AG20443 (cell line): Measurements from ENCODE around the gene LRIG2.
"Not testable (repeated sequence)": the region's sequence is repeated elsewhere in the genome, so short reads cannot be mapped to it uniquely, and the experiment has no call there.

Experiments used
- DNase-seq: peaks from one replicate; pipeline ENCODE4 v3.0.0; 2012; ENCODE audit warnings: low spot score, mixed read lengths

The LRIG2 gene

DNA sequence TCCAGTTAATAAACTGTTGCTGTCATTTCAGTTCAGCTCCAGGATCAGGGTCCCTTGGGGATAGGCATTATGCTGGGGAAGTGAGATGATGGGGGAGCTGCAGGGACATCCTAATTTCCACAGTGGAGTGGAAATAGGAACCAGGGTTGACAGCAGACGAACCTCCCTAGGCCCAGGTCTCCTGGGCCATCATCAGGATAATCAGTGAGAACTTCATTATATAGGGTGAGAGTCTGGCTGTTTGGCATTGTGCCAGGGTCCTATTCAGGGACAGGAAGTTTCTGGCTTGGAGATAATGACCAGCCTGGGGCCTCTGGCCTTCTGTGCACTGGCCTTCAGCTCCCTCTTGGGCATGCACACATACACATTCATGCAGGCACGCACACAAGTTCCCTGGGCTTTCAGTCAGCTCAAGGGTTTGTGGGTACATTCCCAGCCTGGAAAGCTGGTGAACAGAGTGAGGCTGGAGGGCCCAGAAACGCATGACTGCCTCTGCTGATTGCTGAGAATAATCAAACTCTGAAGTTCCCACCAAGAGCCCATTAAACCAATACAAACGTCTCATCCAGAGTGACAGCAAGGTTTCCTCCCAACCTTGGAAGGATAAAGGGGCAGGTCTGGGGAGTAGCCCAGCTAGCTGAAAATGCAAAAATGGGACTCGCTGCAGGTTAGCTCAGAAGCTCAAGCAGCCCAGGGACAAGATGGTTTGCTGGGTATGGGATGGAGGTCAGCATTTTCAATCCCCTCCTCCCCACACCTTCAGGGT, 13.9 kb upstream of the LRIG2 start:
- no peak for DNase-seq

DNA sequence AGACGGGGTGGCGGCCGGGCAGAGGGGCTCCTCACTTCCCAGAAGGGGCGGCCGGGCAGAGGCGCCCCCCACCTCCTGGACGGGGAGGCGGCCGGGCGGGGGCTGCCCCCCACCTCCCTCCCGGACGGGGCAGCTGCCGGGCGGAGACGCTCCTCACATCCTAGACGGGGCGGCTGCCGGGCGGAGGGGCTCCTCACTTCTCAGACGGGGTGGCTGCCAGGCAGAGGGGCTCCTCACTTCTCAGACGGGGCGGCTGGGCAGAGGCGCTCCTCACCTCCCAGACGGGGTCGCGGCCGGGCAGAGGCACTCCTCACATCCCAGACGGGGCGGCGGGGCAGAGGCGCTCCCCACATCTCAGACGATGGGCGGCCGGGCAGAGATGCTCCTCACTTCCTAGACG, 9.5 kb upstream of the LRIG2 start:
- not testable (repeated sequence) for DNase-seq

DNA sequence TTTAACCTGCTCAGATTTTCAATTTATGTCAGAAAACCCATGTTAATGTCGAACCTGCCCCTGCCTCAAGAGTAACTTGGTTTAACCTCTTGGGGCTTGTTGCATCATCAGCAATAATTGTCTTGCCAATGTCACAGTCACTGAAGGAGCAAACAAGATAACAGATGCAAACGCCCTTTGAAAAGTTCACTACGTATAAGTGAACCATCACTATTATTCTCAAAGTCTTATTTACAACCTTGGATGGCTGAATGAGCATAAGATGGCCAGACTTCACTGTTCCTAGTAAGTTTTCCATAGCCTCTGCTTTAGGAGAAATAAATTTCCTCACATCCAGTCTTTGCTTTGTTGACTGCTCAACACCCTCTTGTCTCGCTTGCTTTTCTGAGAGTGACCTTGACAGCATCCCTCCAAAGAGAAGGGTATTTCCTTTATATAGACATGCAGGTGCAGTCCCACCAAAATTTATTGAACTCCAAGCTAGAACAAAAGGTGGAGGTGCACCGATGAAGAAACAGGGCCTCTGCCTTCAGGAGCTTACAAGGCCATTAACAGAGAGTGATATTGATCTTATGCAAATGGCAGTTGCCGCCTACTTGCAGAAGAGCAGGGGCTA, 749 bp upstream of the LRIG2 start:
- DNase-seq, result no peak

DNA sequence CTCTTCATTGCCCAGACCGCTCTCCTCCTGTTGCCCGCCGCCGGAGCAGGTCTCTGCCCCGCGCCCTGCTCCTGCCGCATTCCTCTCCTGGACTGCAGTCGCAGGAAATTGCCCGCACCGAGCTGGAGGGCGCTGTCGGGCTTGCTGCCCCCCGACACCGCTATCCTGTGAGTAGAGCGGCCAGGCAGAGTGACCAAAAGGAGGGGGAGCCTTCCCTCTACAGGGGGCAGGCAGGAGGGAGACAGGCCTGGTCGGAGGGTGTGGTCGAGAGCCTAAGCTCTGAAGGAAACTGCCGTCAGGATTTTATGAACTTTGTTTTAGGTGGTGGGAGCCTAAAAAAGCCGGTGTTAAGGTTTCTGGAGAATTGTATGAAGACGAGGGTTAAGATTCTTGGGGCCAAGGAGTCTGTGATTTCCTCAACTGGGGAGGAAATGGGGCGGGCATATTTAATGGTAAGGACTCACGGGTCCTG, 517 bp downstream of the LRIG2 start:
- peak; percentile 77 for DNase-seq

DNA sequence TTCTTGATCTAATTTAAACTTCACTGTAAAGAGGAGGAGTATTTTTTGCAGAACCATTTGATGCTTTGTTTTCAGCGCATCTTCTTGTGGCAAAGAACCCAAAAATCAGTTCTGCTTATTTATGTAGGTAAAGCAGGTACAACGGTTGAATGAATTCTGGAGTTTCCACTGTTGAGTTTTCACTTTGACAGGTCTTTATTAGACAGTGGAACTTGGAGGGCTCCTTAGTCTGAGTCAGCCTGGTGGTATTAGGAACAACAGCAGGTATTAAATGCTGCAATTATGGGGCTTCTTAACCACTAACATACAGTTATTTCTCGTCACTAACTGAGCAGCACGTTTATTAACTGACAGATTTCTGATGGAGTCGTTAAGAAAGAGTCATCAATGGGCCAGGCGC, 1.2 kb downstream of the LRIG2 start:
- no peak for DNase-seq

DNA sequence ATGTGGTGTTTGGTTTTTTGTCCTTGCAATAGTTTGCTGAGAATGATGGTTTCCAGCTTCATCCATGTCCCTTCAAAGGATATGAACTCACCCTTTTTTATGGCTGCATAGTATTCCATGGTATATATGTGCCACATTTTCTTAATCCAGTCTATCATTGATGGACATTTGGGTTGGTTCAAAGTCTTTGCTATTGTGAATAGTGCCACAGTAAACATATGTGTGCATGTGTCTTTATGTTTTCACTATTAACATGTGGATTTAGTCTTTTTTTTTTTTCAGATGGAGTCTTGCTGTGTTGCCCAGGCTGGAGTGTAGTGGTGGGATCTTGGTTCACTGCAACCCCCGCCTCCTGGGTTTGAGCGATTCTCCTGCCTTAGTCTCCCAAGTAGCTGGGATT, 5.0 kb downstream of the LRIG2 start:
- not testable (repeated sequence) for DNase-seq

DNA sequence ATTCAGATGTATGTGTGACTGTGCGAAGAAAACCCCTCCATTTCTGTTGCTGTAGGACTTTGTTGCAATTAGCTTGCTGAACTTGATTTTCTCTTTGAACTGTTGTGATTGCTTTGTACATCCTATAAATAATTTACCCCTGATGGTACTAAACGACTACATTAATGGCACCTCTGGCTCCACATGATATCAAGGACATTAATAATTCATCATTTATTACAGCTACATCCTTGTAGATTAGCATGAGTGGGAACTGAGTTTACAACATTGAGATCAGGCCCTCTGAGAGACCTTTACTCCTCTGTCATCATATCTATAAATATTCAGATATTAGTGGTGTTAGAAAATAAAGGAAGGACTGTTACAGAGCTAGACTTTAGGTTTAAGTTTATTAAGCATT, 13.5 kb downstream of the LRIG2 start:
- no peak for DNase-seq

DNA sequence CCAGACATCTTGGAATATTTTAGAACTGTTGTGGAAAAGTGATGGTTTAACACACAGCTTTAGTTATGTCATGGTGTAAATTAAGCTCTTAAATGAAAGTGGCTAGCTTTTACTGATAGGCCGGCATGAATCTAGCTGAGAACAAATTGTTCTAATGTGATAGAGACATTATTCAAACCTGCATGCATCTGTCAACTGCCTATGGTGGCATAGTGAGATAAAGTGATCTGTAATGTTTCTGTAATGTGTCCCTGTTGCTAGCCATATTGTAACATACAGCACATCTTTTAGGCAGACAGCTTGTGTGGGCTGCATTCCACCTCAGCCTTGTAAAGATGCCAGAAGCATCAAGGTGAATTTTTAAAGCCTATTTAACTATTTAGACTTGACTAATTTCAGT, 16.0 kb downstream of the LRIG2 start:
- DNase-seq, result no peak

DNA sequence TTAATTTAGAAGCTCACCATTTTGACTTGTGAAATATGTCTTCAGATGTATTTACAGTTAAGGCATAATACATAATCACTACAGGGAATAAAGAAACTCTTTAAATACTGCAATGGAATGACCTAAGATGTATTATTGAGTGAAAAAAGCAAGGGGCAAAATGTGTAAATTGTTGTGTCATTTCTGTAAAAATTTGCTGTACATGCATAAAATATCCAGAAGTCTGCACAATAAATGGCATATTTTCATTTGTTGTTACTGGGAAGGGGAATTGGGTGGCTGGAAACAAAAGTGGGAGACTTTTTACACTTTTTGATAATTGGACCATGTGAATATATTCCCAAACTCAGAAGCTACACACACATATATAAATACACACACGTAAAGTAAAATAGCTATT, 17.1 kb downstream of the LRIG2 start:
- no peak for DNase-seq

DNA sequence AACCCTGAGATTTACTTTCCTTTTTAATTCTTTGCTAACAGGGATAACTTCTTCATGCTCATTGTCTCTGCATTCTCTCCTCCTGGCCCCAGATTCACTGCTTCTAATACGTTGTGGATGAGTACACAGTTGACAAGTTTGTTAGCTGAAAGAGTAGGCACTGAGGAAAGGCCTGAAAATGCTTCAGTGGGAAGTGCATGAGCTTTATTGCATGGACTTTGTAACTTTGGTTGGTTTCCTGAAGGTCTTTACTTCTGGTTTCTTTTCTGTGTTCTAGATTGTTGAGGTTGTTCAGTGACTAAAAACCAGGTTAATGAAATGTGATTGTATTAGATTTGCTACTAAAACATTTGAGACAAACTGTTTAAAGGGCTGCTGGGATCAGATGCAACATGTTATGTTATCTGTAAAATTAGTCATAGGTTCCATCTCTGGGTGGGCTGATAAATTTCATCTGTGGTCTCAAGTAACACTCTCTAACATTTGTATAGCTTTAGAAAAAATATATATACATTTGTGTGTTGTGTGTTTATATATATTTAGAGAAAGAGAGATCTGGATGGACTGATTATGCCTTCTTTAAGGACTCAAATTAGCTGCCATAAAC, 19.1 kb downstream of the LRIG2 start:
- DNase-seq, result no peak

DNA sequence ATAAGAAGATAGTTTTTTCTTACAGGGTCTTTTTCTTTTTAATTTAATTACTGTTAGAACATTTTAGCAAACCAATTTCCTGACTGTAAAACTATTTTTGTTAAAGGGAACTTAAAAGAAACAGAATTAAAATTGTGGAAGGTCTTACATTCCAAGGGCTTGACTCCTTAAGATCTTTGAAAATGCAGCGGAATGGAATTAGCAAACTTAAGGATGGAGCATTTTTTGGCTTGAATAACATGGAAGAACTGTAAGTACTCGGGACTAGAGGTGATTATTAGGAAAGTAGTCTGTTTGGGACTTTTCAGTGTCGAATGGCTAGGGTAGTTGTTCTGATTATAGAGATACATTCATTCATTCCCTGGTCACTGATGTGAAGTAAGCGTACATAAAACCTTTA, 21.5 kb downstream of the LRIG2 start:
- no peak for DNase-seq

DNA sequence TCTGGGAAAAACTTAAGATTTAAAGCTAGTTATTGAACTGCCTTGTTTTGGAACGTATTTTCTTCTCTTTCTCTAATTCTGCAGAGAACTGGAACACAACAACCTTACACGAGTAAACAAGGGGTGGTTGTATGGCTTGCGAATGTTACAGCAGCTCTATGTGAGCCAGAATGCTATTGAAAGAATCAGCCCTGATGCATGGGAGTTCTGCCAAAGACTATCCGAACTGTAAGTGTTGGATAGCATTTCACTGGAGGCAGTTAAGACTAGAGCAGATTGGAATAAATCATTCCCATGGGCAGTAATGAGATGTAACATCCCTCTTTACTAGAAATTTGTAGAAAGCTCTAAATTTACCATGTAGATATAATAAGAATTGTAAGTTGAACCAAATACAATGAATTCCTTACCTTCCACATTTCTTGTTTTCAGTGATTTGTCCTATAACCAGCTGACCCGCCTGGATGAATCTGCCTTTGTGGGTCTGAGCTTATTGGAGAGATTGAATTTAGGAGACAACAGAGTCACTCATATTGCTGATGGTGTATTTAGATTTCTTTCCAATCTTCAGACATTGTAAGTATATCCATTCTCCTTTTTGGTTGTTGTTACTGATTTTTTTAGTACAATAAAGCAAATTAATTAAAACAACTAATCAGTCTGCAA, 22.9 kb downstream of the LRIG2 start:
- DNase-seq, result no peak

DNA sequence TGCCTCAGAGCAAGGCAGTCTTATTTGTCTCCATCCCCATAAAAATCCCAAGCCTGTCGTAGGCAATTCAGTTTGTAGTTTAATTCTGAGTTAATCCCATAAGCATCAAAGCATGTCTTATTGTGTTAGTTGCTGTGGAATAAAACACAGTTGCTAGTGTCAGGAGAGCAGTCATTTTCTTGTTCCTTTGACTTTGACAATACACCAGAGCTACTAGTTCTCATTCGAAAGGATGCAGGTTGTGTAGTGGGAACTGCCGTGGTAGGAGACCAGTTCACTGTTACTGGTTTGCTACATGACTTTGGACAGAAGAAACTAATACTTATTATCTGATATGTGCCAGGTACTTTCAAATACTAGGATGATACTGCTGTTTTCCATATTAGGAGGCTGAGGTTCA, 23.5 kb downstream of the LRIG2 start:
- DNase-seq, result no peak

DNA sequence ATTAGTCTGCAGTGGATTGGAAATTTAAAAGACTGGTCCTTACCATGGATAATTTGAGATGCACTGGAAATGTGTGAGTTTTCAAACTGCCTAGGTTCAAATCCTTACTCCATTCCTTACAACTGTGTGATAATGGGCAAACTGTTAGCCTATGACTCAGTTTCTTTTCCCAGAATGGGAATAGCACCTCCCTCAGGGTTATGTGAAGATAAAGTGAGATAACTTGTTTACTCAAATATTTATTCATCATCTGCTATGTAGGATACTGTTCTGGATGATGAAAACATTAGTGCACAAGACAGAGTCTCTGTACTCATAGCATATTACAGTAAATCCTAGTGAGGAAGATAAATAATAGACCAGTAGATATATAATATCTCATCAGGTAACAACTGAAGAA, 28.6 kb downstream of the LRIG2 start:
- DNase-seq, result peak; percentile 16

DNA sequence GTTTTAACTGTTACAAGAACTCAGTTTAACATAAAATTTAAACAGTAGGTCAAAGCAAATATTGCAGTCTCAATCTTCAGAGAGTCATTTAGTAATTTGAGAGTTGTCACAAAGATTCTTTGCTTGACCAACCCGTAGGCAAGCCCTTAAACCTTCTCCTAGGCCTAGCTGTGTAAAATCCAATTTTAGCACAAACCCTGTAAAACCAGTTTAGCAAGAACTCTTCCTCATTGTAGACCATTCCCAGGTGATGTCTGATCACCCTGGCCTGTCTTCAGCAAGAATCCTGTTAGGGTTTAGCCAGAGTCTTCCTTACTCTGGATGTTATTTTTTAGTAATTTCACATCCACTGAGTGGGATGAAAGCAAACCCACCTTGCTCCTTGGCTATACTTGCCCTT, 30.1 kb downstream of the LRIG2 start:
- DNase-seq, result no peak

DNA sequence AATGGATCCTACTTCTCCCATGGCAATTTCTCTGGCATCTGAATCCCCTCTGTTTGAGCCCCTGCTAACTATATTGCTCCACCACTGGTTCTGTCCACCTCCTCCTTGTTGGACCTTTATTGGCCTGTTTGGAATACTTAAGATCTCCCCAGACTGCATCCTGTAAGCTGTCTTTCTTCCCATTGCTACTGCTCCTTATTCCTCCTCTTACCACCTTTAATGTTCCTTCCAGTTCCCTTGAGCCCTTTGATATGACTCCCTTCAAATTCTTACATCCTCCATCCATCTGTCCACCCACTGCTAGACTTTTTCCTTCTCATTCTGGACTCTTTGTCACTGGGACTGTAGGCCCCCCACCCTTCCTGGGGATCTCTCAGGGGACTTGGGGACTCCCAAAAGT, 31.0 kb downstream of the LRIG2 start:
- DNase-seq, result no peak

DNA sequence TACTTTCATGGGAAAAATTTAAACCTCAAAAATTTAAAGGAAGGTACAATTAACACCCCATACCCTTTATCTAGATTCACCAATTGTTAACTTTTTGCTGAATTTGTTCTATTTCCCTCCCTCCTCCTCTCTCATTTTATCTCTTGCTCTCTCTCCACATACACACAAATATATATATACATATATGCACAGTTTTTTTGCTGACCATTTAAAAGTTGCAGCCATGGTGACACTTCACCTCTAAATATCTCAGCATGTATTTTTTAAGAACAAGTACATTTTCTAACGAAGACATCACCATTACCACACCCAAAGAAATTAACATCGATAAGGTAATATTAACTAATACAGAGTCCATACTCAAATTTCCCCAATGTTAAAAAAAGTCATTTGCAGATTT, 33.9 kb downstream of the LRIG2 start:
- DNase-seq, result no peak

DNA sequence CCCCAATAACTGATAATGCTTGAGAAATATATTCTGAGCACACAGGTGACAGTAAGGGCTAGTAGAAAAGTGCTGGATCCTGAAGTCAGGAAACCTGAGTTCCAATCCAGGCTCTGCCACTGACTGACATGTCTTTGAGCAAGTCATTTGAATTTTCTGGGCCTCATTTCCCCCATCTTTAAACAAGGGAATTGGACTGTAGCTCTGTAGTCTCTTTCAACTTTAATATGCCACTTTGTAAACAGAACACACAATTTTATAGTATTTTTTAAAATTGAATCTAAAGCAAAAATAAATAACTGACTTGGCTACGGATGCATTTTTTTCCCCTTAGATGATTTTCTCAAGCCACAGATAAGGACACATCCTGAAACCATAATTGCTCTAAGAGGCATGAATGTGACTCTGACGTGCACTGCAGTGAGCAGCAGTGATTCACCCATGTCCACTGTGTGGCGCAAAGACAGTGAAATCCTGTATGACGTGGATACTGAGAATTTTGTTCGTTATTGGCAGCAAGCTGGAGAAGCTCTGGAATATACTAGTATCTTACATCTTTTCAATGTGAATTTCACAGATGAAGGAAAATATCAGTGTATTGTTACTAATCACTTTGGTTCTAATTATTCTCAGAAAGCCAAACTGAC, 37.0 kb downstream of the LRIG2 start:
- peak; percentile 92 for DNase-seq

DNA sequence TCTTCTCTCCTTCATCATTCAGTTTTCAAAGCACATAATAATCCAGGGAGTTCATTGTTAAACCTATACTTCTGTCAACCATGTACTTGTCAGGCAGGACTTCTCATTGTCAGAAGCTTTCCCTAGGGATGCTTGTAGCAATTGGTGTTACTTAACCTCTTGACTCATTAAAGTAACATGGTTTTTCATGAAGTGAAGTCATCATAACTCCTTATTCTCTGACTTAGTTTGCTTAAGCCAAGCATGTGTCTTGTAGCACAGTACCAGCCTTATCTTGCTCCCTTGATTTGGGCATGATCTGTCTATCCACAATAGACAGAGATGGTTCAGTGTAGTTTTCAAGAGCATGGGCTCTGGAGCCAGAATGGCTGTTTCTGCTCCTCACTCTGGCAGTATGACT, 45.3 kb downstream of the LRIG2 start:
- no peak for DNase-seq

DNA sequence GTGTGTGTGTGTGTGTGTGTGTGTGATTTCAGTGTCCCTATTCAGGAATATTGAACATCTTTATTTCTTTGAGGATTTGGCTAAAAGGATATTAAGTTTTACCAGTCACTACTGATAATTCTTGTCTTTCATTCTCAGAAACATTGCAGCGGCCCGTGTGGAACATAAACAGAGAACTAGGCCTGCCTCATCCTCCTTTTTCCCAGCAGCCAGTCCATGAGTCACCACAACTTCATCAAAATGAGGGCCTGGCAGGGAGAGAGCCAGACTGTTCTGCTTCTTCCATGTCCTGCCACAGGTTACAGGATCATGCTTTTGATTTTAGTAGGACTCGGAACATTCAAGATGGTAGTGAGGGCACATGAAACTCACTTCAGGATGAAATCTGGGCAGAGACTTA, 50.7 kb downstream of the LRIG2 start:
- peak; percentile 31 for DNase-seq

DNA sequence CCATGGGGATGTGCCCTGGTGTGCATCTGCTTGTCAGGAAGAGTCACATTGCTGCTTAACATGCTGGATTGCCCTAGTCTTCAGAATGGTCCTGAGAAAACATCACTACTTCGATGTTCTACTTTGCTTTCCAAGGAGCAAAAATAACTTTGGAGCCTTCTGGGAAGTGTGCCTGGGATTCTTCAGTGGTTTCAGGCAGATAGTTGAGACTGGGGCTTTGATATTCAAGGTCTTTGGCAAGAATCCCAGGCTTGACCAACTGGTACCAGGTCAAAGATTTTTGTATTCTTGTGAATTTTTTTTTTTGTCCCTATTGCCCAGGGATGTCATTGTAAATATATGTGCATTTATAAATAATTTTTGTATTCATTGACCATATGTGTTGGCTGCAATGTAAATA, 51.4 kb downstream of the LRIG2 start:
- DNase-seq, result no peak

DNA sequence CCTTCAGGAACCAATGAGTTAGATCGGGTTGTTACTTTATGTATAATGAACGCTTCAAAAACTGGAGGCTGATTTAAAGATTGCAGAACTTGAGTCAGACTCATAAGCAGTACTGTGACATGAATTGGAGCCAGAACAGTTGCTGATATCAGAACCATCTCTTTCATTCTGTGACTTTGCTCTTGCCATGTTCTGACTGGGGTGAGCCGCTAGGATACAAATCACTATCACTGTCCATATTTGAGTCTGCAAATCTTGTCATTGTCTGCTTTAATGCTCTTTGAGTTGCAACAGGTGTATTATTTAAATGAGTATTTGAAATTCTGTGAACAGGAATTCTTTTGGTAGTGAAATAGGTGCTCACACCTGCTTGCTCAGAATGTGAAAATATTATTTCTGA, 52.5 kb downstream of the LRIG2 start:
- no peak for DNase-seq
